OCI-LY1 (cell line): ENCODE results near the gene CLEC16A.

ENCODE experiments used
- H2AFZ ChIP-seq: fragments of 200-600 bp; sonication (generic), shearing (Covaris generic); 2 replicates; pipeline ENCODE4 v1.6.0; 2014; ENCODE audit warnings: antibody characterized with exemption, mild to moderate bottlenecking, low read length
- H3F3A ChIP-seq: fragments of 200-600 bp; sonication (generic), shearing (Covaris generic); 2 replicates; pipeline ENCODE4 v1.6.0; 2014; ENCODE audit warnings: mild to moderate bottlenecking, antibody characterized with exemption, low read length, moderate library complexity; ENCODE audit not compliant: insufficient read depth
- H3K27ac ChIP-seq: fragments of 200-600 bp; sonication (generic); 2 replicates; pipeline ENCODE4 v1.5.1; 2014; ENCODE audit warnings: low read length, mixed run types, mild to moderate bottlenecking, low read depth; ENCODE audit not compliant: poor library complexity, severe bottlenecking
- H3K27me3 ChIP-seq: fragments of 200-600 bp; sonication (generic); 2 replicates; pipeline ENCODE4 v1.6.0; 2014; ENCODE audit warnings: antibody characterized with exemption, mild to moderate bottlenecking, low read length, moderate library complexity; ENCODE audit not compliant: insufficient read depth
- H3K36me3 ChIP-seq: fragments of 200-600 bp; sonication (generic); 2 replicates; pipeline ENCODE4 v1.6.1; 2014; ENCODE audit warnings: mild to moderate bottlenecking, antibody characterized with exemption, low read length, moderate library complexity, mixed read lengths; ENCODE audit not compliant: insufficient read depth
- H3K4me1 ChIP-seq: fragments of 200-600 bp; sonication (generic); 2 replicates; pipeline ENCODE4 v1.5.1; 2014; ENCODE audit warnings: mild to moderate bottlenecking, low read length, moderate library complexity; ENCODE audit not compliant: insufficient read depth, severe bottlenecking
- H3K4me2 ChIP-seq: fragments of 200-600 bp; sonication (generic), shearing (Covaris generic); 2 replicates; pipeline ENCODE4 v1.6.1; 2014; ENCODE audit warnings: low read length
- H3K4me3 ChIP-seq: fragments of 200-600 bp; sonication (generic); 2 replicates; pipeline ENCODE4 v1.5.1; 2014; ENCODE audit warnings: low read length, low read depth, mild to moderate bottlenecking, mixed read lengths; ENCODE audit not compliant: poor library complexity, severe bottlenecking
- H3K79me2 ChIP-seq: fragments of 200-600 bp; shearing (Covaris generic); 2 replicates; pipeline ENCODE4 v1.6.1; 2016; ENCODE audit warnings: mixed run types, low read length, mixed read lengths; ENCODE audit not compliant: insufficient read depth
- H3K9ac ChIP-seq: fragments of 200-600 bp; sonication (generic), shearing (Covaris generic); 2 replicates; pipeline ENCODE4 v1.6.1; 2014; ENCODE audit warnings: mild to moderate bottlenecking, low read length, mixed read lengths
- H3K9me2 ChIP-seq: fragments of 200-600 bp; sonication (generic), shearing (Covaris generic); 2 replicates; pipeline ENCODE4 v1.6.1; 2014; ENCODE audit warnings: low read depth, mild to moderate bottlenecking, low read length, mixed read lengths
- H3K9me3 ChIP-seq: fragments of 200-600 bp; shearing (Covaris generic); 2 replicates; pipeline ENCODE4 v1.6.1; 2014; ENCODE audit warnings: low read length, mixed read lengths
- H4K20me1 ChIP-seq: fragments of 200-600 bp; sonication (generic), shearing (Covaris generic); 2 replicates; pipeline ENCODE4 v1.6.0; 2016; ENCODE audit warnings: mild to moderate bottlenecking, low read length; ENCODE audit not compliant: insufficient read depth
- CTCF ChIP-seq: fragments of 200-600 bp; sonication (generic), shearing (Covaris generic); IDR thresholded peaks from 2 replicates; pipeline ENCODE4 v1.5.1; 2017; ENCODE audit warnings: mild to moderate bottlenecking, antibody characterized with exemption, low read length, moderate library complexity, mixed read lengths
- EZH2 ChIP-seq: fragments of 200-600 bp; sonication (generic), shearing (Covaris generic); IDR thresholded peaks from 2 replicates; pipeline ENCODE4 v1.8.0; 2017; ENCODE audit warnings: borderline replicate concordance, mixed run types, mild to moderate bottlenecking, antibody characterized with exemption, low read length, moderate library complexity, mixed read lengths

CLEC16A gene

DNA sequence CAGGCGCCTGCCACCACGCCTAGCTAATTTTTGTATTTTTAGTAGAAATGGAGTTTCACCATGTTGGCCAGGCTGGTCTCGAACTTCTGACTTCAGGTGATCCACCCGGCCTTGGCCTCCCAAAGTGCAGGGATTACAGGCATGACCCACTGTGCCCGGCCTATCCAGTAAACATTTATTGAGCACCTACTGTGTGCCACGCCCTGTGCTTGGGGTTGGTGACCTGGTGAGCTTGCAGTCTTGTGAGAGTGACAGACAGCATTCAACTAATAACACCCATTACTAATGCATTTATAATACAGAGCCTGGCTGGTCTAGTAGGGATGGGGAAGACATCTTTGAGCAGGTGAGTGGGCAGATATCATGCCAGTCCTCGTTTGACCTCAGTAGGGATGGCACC, 198.6 kb downstream of the CLEC16A start:
- H3K9ac ChIP-seq, result no peak overlapping the region
- no peaks in the 10 kb centered on the region for H3K27me3 ChIP-seq
- H3K9me3 ChIP-seq, result no peaks in the 10 kb centered on the region
- no peak overlapping the region for H3K27ac ChIP-seq
- no peak overlapping the region for H3K4me3 ChIP-seq
- TF ChIP-seq EZH2, result no peak
- TF ChIP-seq CTCF, result no peak
- H3K36me3 ChIP-seq, result no peaks in the 10 kb centered on the region
- H3K4me1 ChIP-seq, result no peaks in the 10 kb centered on the region
- H3K79me2 ChIP-seq, result no peaks in the 10 kb centered on the region
- H3K9me2 ChIP-seq, result no peaks in the 10 kb centered on the region
- no peak overlapping the region for H2AFZ ChIP-seq
- no peaks in the 10 kb centered on the region for H4K20me1 ChIP-seq
- H3K4me2 ChIP-seq, result no peak overlapping the region
- H3F3A ChIP-seq, result no peaks in the 10 kb centered on the region

DNA sequence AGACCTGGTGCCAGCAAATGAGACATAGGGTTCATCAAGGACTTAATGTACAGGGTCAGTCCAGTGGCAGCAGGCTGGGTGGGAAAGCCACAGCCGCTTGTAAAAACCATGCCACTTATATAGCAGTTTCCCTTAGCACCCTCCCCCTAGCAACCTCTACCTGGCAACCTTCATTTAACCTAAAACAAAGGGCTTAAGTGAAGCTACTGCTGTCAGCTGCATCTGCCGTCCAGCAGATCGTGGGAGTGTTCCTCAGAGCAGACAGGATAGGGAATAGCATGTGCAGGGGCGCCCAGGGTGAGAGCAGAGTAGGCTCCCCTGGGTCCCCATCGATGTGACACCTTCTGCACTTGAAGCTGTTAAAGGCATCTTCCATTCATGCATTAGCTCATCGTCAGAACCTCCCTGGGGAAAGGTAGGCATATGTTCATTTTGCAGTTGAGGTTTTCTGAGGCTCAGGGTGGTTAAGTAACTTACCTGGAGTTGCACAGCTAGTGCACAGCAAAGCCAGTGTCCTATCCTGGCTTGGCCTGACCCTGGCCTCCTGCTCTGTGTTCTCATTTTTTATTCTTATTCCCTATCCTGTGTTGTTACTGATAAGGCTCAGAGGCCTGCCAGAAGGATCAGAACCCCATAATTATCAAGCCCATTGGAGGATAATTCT, 199.1 kb downstream of the CLEC16A start:
- Histone ChIP-seq H3K9ac (no peak overlapping the region), H3K9me3 (no peaks in the 10 kb centered on the region), H3K4me3 (no peak overlapping the region), H3K4me1 (no peaks in the 10 kb centered on the region), H3K36me3 (no peaks in the 10 kb centered on the region), H3K9me2 (no peaks in the 10 kb centered on the region), H3K27me3 (no peaks in the 10 kb centered on the region), H2AFZ (no peak overlapping the region), H3F3A (no peaks in the 10 kb centered on the region), H3K79me2 (no peaks in the 10 kb centered on the region), H3K4me2 (no peak overlapping the region), H3K27ac (no peak overlapping the region), H4K20me1 (no peaks in the 10 kb centered on the region)
- TF ChIP-seq CTCF, result no peak
- TF ChIP-seq EZH2, result no peak

DNA sequence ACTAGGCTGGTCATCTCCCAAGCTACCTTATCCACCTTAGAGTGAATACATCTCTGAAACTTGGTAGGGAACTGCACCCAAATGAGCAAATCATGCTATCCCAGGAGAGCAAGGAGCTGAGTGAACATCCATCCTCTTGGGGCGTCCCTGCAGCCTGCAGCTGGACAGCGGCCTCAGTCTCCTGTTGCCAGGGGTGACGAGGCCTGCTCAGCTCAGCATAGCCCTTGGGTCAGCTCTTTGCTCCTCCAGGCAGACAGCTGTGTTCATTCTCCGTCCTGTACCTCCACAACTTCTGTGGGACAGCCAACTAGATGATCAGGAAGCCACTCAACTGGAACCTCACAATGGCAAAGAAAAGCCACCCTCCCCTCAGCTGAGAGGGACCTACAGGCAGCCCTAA, 199.8 kb downstream of the CLEC16A start:
- Histone ChIP-seq H3K4me1 (no peaks in the 10 kb centered on the region), H3K27me3 (no peaks in the 10 kb centered on the region), H3K79me2 (no peaks in the 10 kb centered on the region), H3K36me3 (no peaks in the 10 kb centered on the region), H3K9me2 (no peaks in the 10 kb centered on the region), H2AFZ (no peak overlapping the region), H4K20me1 (no peaks in the 10 kb centered on the region), H3K4me3 (no peak overlapping the region), H3K4me2 (no peak overlapping the region), H3F3A (no peaks in the 10 kb centered on the region), H3K9me3 (no peaks in the 10 kb centered on the region), H3K27ac (no peak overlapping the region), H3K9ac (no peak overlapping the region)
- TF ChIP-seq CTCF (no peak), EZH2 (no peak)
